CD14-positive monocyte (primary cell): Measurements from ENCODE around the gene SLC25A5. TPM values are rescaled to one million over a fixed set of nuclear protein-coding genes. Genes with fewer than 3 reads are reported as not detected.
"Not testable (repeated sequence)": the region's sequence is repeated elsewhere in the genome, so short reads cannot be mapped to it uniquely, and the experiment has no call there.

ENCODE experiments used
- DNase-seq, 3 donors: peaks; one replicate each; pipeline ENCODE4 v3.0.0-alpha.2; 2011 to 2022
- H2AFZ ChIP-seq: 2 replicates; pipeline ENCODE4 v1.6.0; 2012; ENCODE audit warnings: mild to moderate bottlenecking, low read depth, low read length, inconsistent platforms; ENCODE audit not compliant: insufficient read depth, poor library complexity, severe bottlenecking
- H3K27ac ChIP-seq, 2 donors: 1 replicate in 1 of 2; 2 replicates in 1 of 2; pipeline ENCODE4 v1.5.1; 2012 to 2013; ENCODE audit warnings: low read length in 2 of 2, control low read depth in 1 of 2, inconsistent platforms in 1 of 2, low read depth in 1 of 2, mild to moderate bottlenecking in 1 of 2
- H3K27me3 ChIP-seq, 2 donors: one replicate each; pipeline versions ENCODE4 v1.6.0 to v1.6.1; 2011 to 2013; ENCODE audit warnings: low read length in 2 of 2; ENCODE audit not compliant: control insufficient read depth in 2 of 2, insufficient read depth in 2 of 2
- H3K36me3 ChIP-seq, 2 donors: replicated peaks in 1 of 2; 1 replicate in 1 of 2; 2 replicates in 1 of 2; pipeline versions ENCODE4 v1.5.1 to v1.6.1; 2012 to 2013; ENCODE audit warnings: low read length in 2 of 2, control low read depth in 1 of 2, inconsistent platforms in 1 of 2, mild to moderate bottlenecking in 1 of 2; ENCODE audit not compliant: insufficient read depth in 2 of 2, control insufficient read depth in 1 of 2
- H3K4me1 ChIP-seq, 2 donors: 1 replicate in 1 of 2; 2 replicates in 1 of 2; pipeline versions ENCODE4 v1.5.1 to v1.6.1; 2012 to 2013; ENCODE audit warnings: low read length in 2 of 2, control low read depth in 1 of 2, inconsistent platforms in 1 of 2, mild to moderate bottlenecking in 1 of 2, moderate library complexity in 1 of 2; ENCODE audit not compliant: insufficient read depth in 2 of 2, control insufficient read depth in 1 of 2
- H3K4me2 ChIP-seq: replicated peaks from 2 replicates; pipeline ENCODE3; 2012; ENCODE audit warnings: low read length, moderate library complexity, mild to moderate bottlenecking; ENCODE audit not compliant: poor library complexity, severe bottlenecking; ENCODE audit errors: extremely low read depth
- H3K4me3 ChIP-seq, 3 experiments: fragments of 200-600 bp in 1 of 3; sonication (generic) in 1 of 3; replicated peaks in 1 of 3; 1 replicate in 2 of 3; 2 replicates in 1 of 3; pipeline ENCODE4 v1.5.1; 2011 to 2013; ENCODE audit warnings: low read length in 3 of 3, mild to moderate bottlenecking in 3 of 3, control low read depth in 2 of 3, low read depth in 2 of 3, inconsistent platforms in 1 of 3, moderate library complexity in 1 of 3
- H3K79me2 ChIP-seq: 2 replicates; pipeline ENCODE4 v1.6.0; 2012; ENCODE audit warnings: mild to moderate bottlenecking, control low read depth, inconsistent platforms, low read length, moderate library complexity; ENCODE audit not compliant: insufficient read depth
- H3K9ac ChIP-seq: 2 replicates; pipeline ENCODE4 v1.6.0; 2017; ENCODE audit warnings: low read length, mild to moderate bottlenecking; ENCODE audit not compliant: insufficient read depth, poor library complexity, severe bottlenecking
- H3K9me3 ChIP-seq, 2 donors: replicated peaks in 1 of 2; 1 replicate in 1 of 2; 2 replicates in 1 of 2; pipeline versions ENCODE4 v1.5.1 to v1.6.1; 2012 to 2013; ENCODE audit warnings: low read length in 2 of 2, control low read depth in 1 of 2; ENCODE audit not compliant: control insufficient read depth in 1 of 2, insufficient read depth in 1 of 2
- H4K20me1 ChIP-seq: 2 replicates; pipeline ENCODE4 v1.6.0; 2012; ENCODE audit warnings: mild to moderate bottlenecking, low read length, control low read depth, moderate library complexity; ENCODE audit not compliant: insufficient read depth
- H3K27ac Mint-ChIP-seq, 7 donors: one replicate each; pipeline ENCODE4 v1.8.0; 2020; ENCODE audit warnings: mild to moderate bottlenecking in 7 of 7, mixed read lengths in 7 of 7, moderate library complexity in 6 of 7, inconsistent platforms in 2 of 7
- H3K27me3 Mint-ChIP-seq, 3 donors: one replicate each; pipeline ENCODE4 v1.8.0; 2021 to 2022; ENCODE audit warnings: low read depth in 3 of 3, mild to moderate bottlenecking in 3 of 3, mixed read lengths in 3 of 3, moderate library complexity in 3 of 3, inconsistent platforms in 1 of 3
- H3K36me3 Mint-ChIP-seq, 2 donors: one replicate each; pipeline ENCODE4 v1.8.0; 2020; ENCODE audit warnings: mixed read lengths in 2 of 2, inconsistent platforms in 1 of 2, mild to moderate bottlenecking in 1 of 2
- H3K4me1 Mint-ChIP-seq: one replicate; pipeline ENCODE4 v1.8.0; 2020; ENCODE audit warnings: mild to moderate bottlenecking, mixed read lengths
- H3K4me3 Mint-ChIP-seq, 2 donors: one replicate each; pipeline ENCODE4 v1.8.0; 2020; ENCODE audit warnings: mild to moderate bottlenecking in 2 of 2, mixed read lengths in 2 of 2, moderate library complexity in 1 of 2
- H3K9me3 Mint-ChIP-seq, 7 donors: one replicate each; pipeline ENCODE4 v1.8.0; 2020 to 2022; ENCODE audit warnings: mixed read lengths in 7 of 7, mild to moderate bottlenecking in 6 of 7, moderate library complexity in 6 of 7, inconsistent platforms in 2 of 7
- WGBS: methylation state at CpG from one replicate; pipeline ENCODE4 v1.1.5; 2013; ENCODE audit warnings: missing lambda C conversion rate; ENCODE audit not compliant: insufficient coverage; 5-methylcytosine and 5-hydroxymethylcytosine counted together
- intact Hi-C, 2 donors: fragments of 100-400 bp; cut with micrococcal nuclease; formaldehyde crosslinking; loops; one replicate each; pipeline versions ENCODE4 v1.15.0 to v1.15.1; 2023
- polyA plus RNA-seq, 3 donors: library from polyadenylated mRNA; depleted of rRNA in 1 of 3; unstranded in 2 of 3; stranded (reverse) in 1 of 3; fragments of 300-500 nt in 2 of 3; fragments of >200 nt in 1 of 3; fragmentation: Illumina TruSeq in 2 of 3; gene quantifications; 1 replicate in 2 of 3; 2 replicates in 1 of 3; pipeline ENCODE4 v1.2.3, GENCODE V29; 2012 to 2021
- TF ChIP-seq, protein P1 (sequence below): fragments of 200-600 bp; IDR thresholded peaks from one replicate; pipeline ENCODE4 v1.8.0; 2022; ENCODE audit warnings: antibody characterized with exemption, mild to moderate bottlenecking

The SLC25A5 gene
- polyA plus RNA-seq, 3 donors, result 436 to 491 (median 468) TPM

DNA sequence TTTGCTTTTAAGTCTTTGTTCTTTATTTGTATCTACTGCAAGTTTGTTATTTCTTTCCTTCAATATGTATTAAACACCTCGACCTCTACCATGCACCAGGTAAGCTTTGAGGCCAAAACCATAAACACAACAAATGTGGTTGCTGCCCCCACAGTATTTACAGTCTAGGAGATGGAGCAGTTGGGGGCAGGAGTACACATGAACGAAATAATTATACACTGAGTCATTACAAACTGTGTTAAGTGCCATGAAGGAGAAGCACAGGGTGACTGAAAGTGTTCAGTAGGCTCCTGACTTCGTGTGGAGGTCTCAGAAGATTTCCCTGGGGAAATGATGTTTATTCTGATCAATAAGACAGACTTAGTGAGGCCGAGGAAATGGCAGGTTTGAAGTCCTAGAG, 38.8 kb upstream of the SLC25A5 start:
- TF ChIP-seq, protein P1, sequence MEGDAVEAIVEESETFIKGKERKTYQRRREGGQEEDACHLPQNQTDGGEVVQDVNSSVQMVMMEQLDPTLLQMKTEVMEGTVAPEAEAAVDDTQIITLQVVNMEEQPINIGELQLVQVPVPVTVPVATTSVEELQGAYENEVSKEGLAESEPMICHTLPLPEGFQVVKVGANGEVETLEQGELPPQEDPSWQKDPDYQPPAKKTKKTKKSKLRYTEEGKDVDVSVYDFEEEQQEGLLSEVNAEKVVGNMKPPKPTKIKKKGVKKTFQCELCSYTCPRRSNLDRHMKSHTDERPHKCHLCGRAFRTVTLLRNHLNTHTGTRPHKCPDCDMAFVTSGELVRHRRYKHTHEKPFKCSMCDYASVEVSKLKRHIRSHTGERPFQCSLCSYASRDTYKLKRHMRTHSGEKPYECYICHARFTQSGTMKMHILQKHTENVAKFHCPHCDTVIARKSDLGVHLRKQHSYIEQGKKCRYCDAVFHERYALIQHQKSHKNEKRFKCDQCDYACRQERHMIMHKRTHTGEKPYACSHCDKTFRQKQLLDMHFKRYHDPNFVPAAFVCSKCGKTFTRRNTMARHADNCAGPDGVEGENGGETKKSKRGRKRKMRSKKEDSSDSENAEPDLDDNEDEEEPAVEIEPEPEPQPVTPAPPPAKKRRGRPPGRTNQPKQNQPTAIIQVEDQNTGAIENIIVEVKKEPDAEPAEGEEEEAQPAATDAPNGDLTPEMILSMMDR, result no peak
- H3K4me3 ChIP-seq, result no peak overlapping the region
- H3K36me3 ChIP-seq, result peaks cover 4 to 5% of the 10 kb centered on the region in 2 donors
- Mint-ChIP-seq H3K4me1 (peaks cover 14% of the 10 kb centered on the region), H3K27me3 (peaks cover 0 to 7% (median 0%) of the 10 kb centered on the region in 3 donors), H3K27ac (no peak overlapping the region), H3K36me3 (peaks cover 5 to 13% of the 10 kb centered on the region in 2 donors), H3K4me3 (no peak overlapping the region), H3K9me3 (peaks cover 0 to 3% (median 0%) of the 10 kb centered on the region in 7 donors)
- H2AFZ ChIP-seq, result no peak overlapping the region
- H3K4me1 ChIP-seq, result peaks cover 8 to 9% of the 10 kb centered on the region in 2 donors
- WGBS, result 100% methylated on average over 1 of the region's 4 CpGs
- no peaks in the 10 kb centered on the region for H3K79me2 ChIP-seq
- no peak overlapping the region for H3K9ac ChIP-seq
- no peak overlapping the region for H3K27ac ChIP-seq
- no peak for DNase-seq
- no peaks in the 10 kb centered on the region for H3K9me3 ChIP-seq
- no peaks in the 10 kb centered on the region for H3K27me3 ChIP-seq
- H4K20me1 ChIP-seq, result no peaks in the 10 kb centered on the region
- H3K4me2 ChIP-seq, result no peak overlapping the region
- intact Hi-C loops, result no loop called here

DNA sequence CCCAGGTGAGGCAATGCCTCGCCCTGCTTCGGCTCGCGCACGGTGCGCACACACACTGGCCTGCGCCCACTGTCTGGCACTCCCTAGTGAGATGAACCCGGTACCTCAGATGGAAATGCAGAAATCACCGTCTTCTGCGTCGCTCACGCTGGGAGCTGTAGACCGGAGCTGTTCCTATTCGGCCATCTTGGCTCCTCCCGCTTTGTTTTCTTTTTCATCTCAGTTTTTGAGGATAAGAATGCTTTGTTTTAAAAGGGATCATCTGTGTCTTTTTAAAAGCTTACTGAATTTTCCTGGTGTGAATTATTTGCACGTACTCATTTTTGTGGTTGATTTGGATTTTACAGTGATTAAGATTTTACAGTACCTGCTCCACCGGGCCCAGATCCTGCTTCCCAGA, 26.9 kb upstream of the SLC25A5 start:
- H3K4me2 ChIP-seq, H3K27me3 Mint-ChIP-seq, H4K20me1 ChIP-seq, H3K27me3 ChIP-seq, H3K9ac ChIP-seq, H3K27ac Mint-ChIP-seq, DNase-seq, H3K36me3 ChIP-seq, H3K4me1 Mint-ChIP-seq, H3K4me1 ChIP-seq, H3K79me2 ChIP-seq, H3K36me3 Mint-ChIP-seq, H3K27ac ChIP-seq, H2AFZ ChIP-seq, H3K4me3 Mint-ChIP-seq, H3K9me3 ChIP-seq, H3K9me3 Mint-ChIP-seq, H3K4me3 ChIP-seq, intact Hi-C loops: not testable (repeated sequence)
- WGBS, result no CpG with 5 or more reads among the region's 17 CpGs
